GM12878 (cell line): ENCODE measurements around the gene TUBB. TPM values are rescaled to one million over a fixed set of nuclear protein-coding genes. Genes with fewer than 3 reads are reported as not detected.

Source experiments
- ATAC-seq: fragments of 200-7000 bp; cut with Tn5 transposase; 3 replicates; pipeline ENCODE4 v1.9.1; 2020; ENCODE audit warnings: mild to moderate bottlenecking, moderate library complexity
- BruUV-seq: library from RNA; stranded (reverse); fragments of 400-500 nt; replicated peaks from 2 replicates; lab custom pipeline; 2021; lab: Mats Ljungman, UMichigan
- CTCF ChIA-PET: fragments of 300-600 bp; sonication (Branson Sonifier 250); formaldehyde crosslinking; extraction: SDS; loops from one replicate; lab custom pipeline; 2021; ENCODE audit warnings: inconsistent platforms; lab: Yijun Ruan, JAX
- POLR2A ChIA-PET: fragments of 350-600 bp; formaldehyde crosslinking; extraction: SDS; loops from one replicate; lab custom pipeline; 2021; ENCODE audit warnings: inconsistent platforms; lab: Charles Lee
- RAD21 ChIA-PET: fragments of 300-600 bp; sonication (Branson Sonifier 250); formaldehyde crosslinking; loops from one replicate; lab custom pipeline; 2023; ENCODE audit warnings: antibody characterized with exemption; ENCODE audit not compliant: unreplicated experiment; lab: Charles Lee
- SMC1A ChIA-PET: fragments of 300-600 bp; sonication (Branson Sonifier 250); formaldehyde crosslinking; loops from one replicate; lab custom pipeline; 2023; ENCODE audit not compliant: unreplicated experiment, uncharacterized antibody; lab: Charles Lee
- DNase-seq: peaks from one replicate; pipeline ENCODE4 v3.0.0-alpha.2; 2011; ENCODE audit warnings: low read depth, low spot score
- FAIRE-seq: peaks from 3 replicates; lab custom pipeline; 2011; peaks lifted over from hg19 to GRCh38; lab: Jason Lieb, UNC
- H2AFZ ChIP-seq: 2 replicates; pipeline ENCODE4 v1.6.0; 2011; ENCODE audit warnings: low read depth, low read length, control low read depth; ENCODE audit not compliant: control insufficient read depth
- H3K27ac ChIP-seq: 2 replicates; pipeline ENCODE4 v1.5.1; 2011; ENCODE audit warnings: control low read depth; ENCODE audit not compliant: control insufficient read depth, insufficient read depth
- H3K27me3 ChIP-seq, 2 experiments: replicated peaks in 1 of 2; 2 replicates each; pipeline versions ENCODE4 v1.6.0 to v1.6.1; 2011; ENCODE audit warnings: low read length in 1 of 2; ENCODE audit not compliant: control insufficient read depth in 2 of 2, insufficient read depth in 2 of 2
- H3K36me3 ChIP-seq, 2 experiments: 2 replicates each; pipeline ENCODE4 v1.5.1; 2011; ENCODE audit warnings: low read length in 1 of 2; ENCODE audit not compliant: control insufficient read depth in 2 of 2, insufficient read depth in 2 of 2
- H3K4me1 ChIP-seq: 2 replicates; pipeline ENCODE4 v1.6.1; 2011; ENCODE audit warnings: mild to moderate bottlenecking, low read length, moderate library complexity, mixed read lengths; ENCODE audit not compliant: control insufficient read depth, insufficient read depth
- H3K4me2 ChIP-seq: 2 replicates; pipeline ENCODE4 v1.6.0; 2011; ENCODE audit warnings: control low read depth; ENCODE audit not compliant: control insufficient read depth, insufficient read depth
- H3K4me3 ChIP-seq: fragments of 200-600 bp; sonication (generic); 2 replicates; pipeline ENCODE4 v1.5.1; 2016
- H3K79me2 ChIP-seq: 2 replicates; pipeline ENCODE4 v1.6.0; 2011; ENCODE audit warnings: low read length; ENCODE audit not compliant: control insufficient read depth, insufficient read depth
- H3K9ac ChIP-seq: 2 replicates; pipeline ENCODE4 v1.8.0; 2011; ENCODE audit warnings: low read length, control low read depth, mixed read lengths; ENCODE audit not compliant: control insufficient read depth, insufficient read depth
- H3K9me3 ChIP-seq: replicated peaks from 3 replicates; pipeline ENCODE4 v1.5.1; 2011; ENCODE audit warnings: mild to moderate bottlenecking, low read length; ENCODE audit not compliant: control insufficient read depth, insufficient read depth
- H4K20me1 ChIP-seq: 2 replicates; pipeline ENCODE4 v1.6.0; 2011; ENCODE audit not compliant: control insufficient read depth, insufficient read depth
- BCL3 ChIP-seq: IDR thresholded peaks from 2 replicates; pipeline ENCODE4 v1.6.1; 2011; ENCODE audit warnings: borderline replicate concordance, low read depth, mild to moderate bottlenecking, moderate library complexity, low read length; ENCODE audit not compliant: insufficient read depth, poor library complexity, severe bottlenecking
- MAX ChIP-seq: IDR thresholded peaks from 2 replicates; pipeline ENCODE4 v1.6.1; 2012; ENCODE audit warnings: low read depth, low read length, improper control_type of control experiment
- NR2C2 ChIP-seq: IDR thresholded peaks from 2 replicates; pipeline ENCODE4 v1.6.1; 2011; ENCODE audit warnings: borderline replicate concordance, low read depth; ENCODE audit not compliant: control insufficient read depth, insufficient read length
- NR2F1 ChIP-seq: fragments of 450-650 bp; conservative IDR thresholded peaks from 2 replicates; pipeline ENCODE4 v1.6.1; 2017; ENCODE audit warnings: mild to moderate bottlenecking
- NRF1 ChIP-seq: conservative IDR thresholded peaks from 2 replicates; pipeline ENCODE4 v1.6.1; 2011; ENCODE audit warnings: mild to moderate bottlenecking, low read depth, low read length, improper control_type of control experiment
- SP1 ChIP-seq: IDR thresholded peaks from one replicate; pipeline ENCODE4 v1.6.1; 2011; ENCODE audit warnings: low read depth, low read length
- YY1 ChIP-seq: IDR thresholded peaks from 2 replicates; pipeline ENCODE4 v1.6.1; 2011; ENCODE audit warnings: low read depth, mild to moderate bottlenecking, low read length
- ZNF592 ChIP-seq: fragments of 450-650 bp; IDR thresholded peaks from 2 replicates; pipeline ENCODE4 v1.6.1; 2017; ENCODE audit warnings: mild to moderate bottlenecking, moderate library complexity
- WGBS: methylation state at CpG from one replicate; pipeline ENCODE4 v1.1.6; 2016; ENCODE audit warnings: low lambda C conversion rate; ENCODE audit not compliant: insufficient replicate concordance, insufficient coverage; ENCODE audit errors: missing lambda C conversion rate; 5-methylcytosine and 5-hydroxymethylcytosine counted together
- in situ Hi-C: fragments of 300-500 bp; cut with MboI; formaldehyde crosslinking; loops from 9 replicates; pipeline ENCODE4 v1.14.3; 2018; ENCODE audit warnings: mixed read lengths
- intact Hi-C: fragments of 100-400 bp; cut with micrococcal nuclease; formaldehyde crosslinking; loops from one replicate; pipeline ENCODE4 v1.14.2; 2022; ENCODE audit not compliant: unreplicated experiment
- polyA plus RNA-seq, 11 experiments: library from polyadenylated mRNA; depleted of rRNA in 4 of 11; unstranded in 6 of 11; stranded (reverse) in 5 of 11; fragments of >200 nt; fragmentation: Nextera tagmentation in 4 of 11; fragmentation: Illumina TruSeq in 1 of 11; extraction: Ambion mirVana in 4 of 11; extraction: Trizol in 1 of 11; gene quantifications; 1 replicate in 1 of 11; 2 replicates in 10 of 11; pipeline versions ENCODE4 v1.2.1 to v1.2.3, GENCODE V29; 2011 to 2016; ENCODE audit warnings: inconsistent platforms in 2 of 11, missing spikeins in 2 of 11, low read depth in 1 of 11
- total RNA-seq, 4 experiments: library from RNA; depleted of rRNA in 3 of 4; stranded (reverse); fragments of >200 nt in 3 of 4; fragmentation: Illumina TruSeq in 1 of 4; extraction: Trizol in 1 of 4; gene quantifications; 2 replicates each; pipeline versions ENCODE4 v1.2.1 to v1.2.3, GENCODE V29; 2013 to 2021
- TF ChIP-seq, protein P1 (sequence below): IDR thresholded peaks from 2 replicates; pipeline ENCODE4 v1.6.1; 2012; ENCODE audit warnings: low read length, inconsistent platforms

The TUBB gene
- total and polyA plus RNA-seq, 10 of the 15 experiments (the other 5 are each of a cell fraction or from before 2014, with no cell fraction given): 1,039 to 3,052 (median 1,656) TPM

DNA sequence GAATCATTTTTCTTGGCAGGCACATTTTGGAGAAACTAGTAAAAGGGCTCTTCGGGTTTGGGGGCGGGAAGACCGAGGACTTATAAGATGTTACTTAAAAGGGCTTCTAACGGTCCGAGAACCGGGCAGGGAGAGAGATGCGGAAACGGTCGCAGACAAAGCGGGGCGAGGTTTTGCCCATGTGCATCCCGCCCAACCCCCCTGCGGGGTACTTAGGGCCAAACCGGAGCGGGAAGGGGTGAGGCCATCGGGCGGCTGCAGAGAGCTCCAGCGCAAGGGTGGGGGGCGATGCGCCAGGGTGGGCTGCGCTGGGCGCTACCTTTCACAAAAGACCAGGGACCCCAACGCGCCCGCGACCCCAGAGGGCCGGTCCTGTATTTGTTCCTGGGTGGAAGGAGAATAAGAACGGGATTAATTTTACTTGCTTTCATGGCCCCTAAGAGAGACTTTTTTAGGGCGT, 616 bp downstream of the TUBB start (continued):
- 0 out of 2 replicates have a peak, but pooled peaks have one; percentile 2 for TF ChIP-seq MAX

DNA sequence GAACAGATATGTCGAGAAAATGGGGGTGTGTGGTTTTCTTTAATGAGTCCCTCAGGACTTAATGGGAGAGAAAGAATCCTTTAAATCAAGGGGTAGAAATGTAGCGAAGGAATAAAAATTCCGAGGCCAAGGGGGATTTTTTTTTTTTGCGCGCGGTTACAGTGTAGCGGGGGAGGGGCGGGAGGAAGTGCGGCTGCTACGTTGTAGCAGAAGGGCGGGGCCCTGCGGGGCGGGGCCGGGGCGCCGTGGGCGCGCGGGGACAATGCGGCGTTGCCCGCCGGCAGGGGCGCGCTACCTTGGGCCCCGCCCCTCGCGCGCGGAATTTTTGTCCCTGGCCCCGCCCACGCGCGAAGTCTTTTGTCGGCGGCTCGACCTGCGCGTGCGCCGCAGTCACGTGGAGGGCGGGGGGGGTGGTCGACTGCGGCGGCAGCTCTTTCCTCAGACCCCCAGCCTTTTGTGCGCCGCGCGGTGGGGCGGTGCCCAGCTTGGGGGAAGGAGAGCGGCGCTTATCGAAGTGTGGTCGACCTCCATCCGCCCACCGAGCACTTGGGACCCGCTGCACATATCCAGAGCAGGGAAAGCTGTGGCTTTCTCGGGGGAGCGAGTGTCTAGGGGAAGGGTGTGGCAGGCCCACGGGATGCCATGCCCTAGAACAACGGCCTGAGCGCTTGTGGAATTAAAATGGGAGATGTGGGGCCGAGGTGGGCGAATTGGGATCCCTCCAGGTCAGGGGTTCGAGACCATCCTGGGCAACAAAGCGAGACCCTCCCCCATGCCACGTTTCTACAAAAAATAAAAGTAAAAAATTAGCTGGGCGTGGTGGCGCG, 1.3 kb downstream of the TUBB start:
- 0 out of 2 replicates have a peak overlapping the region, but pooled peaks have one; percentile 15 for H2AFZ ChIP-seq
- BruUV-seq: no TSS peak
- in situ Hi-C loops: no loop called here
- TF ChIP-seq SP1 (peak; percentile 62), NR2F1 (no peak), YY1 (peak; percentile 43; the same call in 1 of the 2 replicates), NRF1 (peak; percentile 71), NR2C2 (no peak), BCL3 (peak; percentile 58), ZNF592 (no peak)
- TF ChIP-seq, protein P1, sequence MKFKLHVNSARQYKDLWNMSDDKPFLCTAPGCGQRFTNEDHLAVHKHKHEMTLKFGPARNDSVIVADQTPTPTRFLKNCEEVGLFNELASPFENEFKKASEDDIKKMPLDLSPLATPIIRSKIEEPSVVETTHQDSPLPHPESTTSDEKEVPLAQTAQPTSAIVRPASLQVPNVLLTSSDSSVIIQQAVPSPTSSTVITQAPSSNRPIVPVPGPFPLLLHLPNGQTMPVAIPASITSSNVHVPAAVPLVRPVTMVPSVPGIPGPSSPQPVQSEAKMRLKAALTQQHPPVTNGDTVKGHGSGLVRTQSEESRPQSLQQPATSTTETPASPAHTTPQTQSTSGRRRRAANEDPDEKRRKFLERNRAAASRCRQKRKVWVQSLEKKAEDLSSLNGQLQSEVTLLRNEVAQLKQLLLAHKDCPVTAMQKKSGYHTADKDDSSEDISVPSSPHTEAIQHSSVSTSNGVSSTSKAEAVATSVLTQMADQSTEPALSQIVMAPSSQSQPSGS: no peak

More for the DNA sequence above, 1.3 kb downstream of the TUBB start:
- FAIRE-seq: no peak
- H4K20me1 ChIP-seq: peaks cover 10% of the 10 kb centered on the region
- ATAC-seq: peak; percentile 35
- H3K4me1 ChIP-seq: peaks cover 13% of the 10 kb centered on the region
- H3K36me3 ChIP-seq: peaks cover 21 to 24% of the 10 kb centered on the region in 2 experiments
- RAD21 ChIA-PET: interaction anchor here (0.8 to 11.2 kb wide), 8 partner anchors 10 to 366 kb away, joined by 3 to 209 read pairs (median 12); partner anchors contain the start of genes DHX16 and NRM
- CTCF ChIA-PET: interaction anchor here (0.7 to 22.7 kb wide), 27 partner anchors 10 to 239 kb away, joined by 3 to 487 read pairs (median 6); partner anchors contain the start of genes DDR1, DHX16, NRM and VARS2
- no peaks in the 10 kb centered on the region for H3K9me3 ChIP-seq
- peak overlapping the region; percentile 81 for H3K4me2 ChIP-seq
- peak overlapping the region; percentile 86 for H3K9ac ChIP-seq
- peak overlapping the region; percentile 96 for H3K27ac ChIP-seq
- SMC1A ChIA-PET: interaction anchor here (1.0 to 17.7 kb wide), 14 partner anchors 10 to 180 kb away, joined by 3 to 265 read pairs (median 4); partner anchors contain the start of gene DHX16
- DNase-seq: no peak
- POLR2A ChIA-PET: interaction anchor here (1.5 to 11.6 kb wide), 7 partner anchors 11 to 106 kb away, joined by 4 to 200 read pairs (median 8); partner anchors contain the start of gene NRM
- intact Hi-C loops: loop anchor here (1.0 kb wide), 1 partner anchor 42 kb away; no protein-coding TSS in a partner anchor
- no peaks in the 10 kb centered on the region for H3K27me3 ChIP-seq
- H3K4me3 ChIP-seq: peak overlapping the region; percentile 90
- H3K79me2 ChIP-seq: peaks cover 81% of the 10 kb centered on the region
- WGBS: 1% methylated on average over 48 of the region's 71 CpGs
